IPS-18c (cell line): Measurements from ENCODE around the gene NEURL2.
"Not testable (repeated sequence)": the region's sequence is repeated elsewhere in the genome, so short reads cannot be mapped to it uniquely, and the experiment has no call there.

Experiments used
- H3K4me3 ChIP-seq: 2 replicates; pipeline ENCODE4 v1.7.0; 2013; ENCODE audit warnings: low read depth, mild to moderate bottlenecking, low read length, moderate library complexity; ENCODE audit not compliant: insufficient read depth
- H3K9me3 ChIP-seq: one replicate; pipeline ENCODE4 v1.6.1; 2013; ENCODE audit warnings: mild to moderate bottlenecking, low read length, moderate library complexity; ENCODE audit not compliant: control insufficient read depth, insufficient read depth

Gene NEURL2

GRCh38 chr20:45888681-45889080 is 2.3 kb downstream of the NEURL2 start:
- H3K9me3 ChIP-seq = no peaks in the 10 kb centered on the region
- no peak overlapping the region for H3K4me3 ChIP-seq

- Histone ChIP-seq H3K4me3 (no peak within 1 kb of the TSS), H3K9me3 (no peaks in the 10 kb centered on the region)
Measured at GRCh38 chr20:45887346-45887715, 3.7 kb downstream of the NEURL2 start, which contains the start of gene SPATA25. Gene SPATA25, minus strand, starts transcription at chr20:45887622. Its CDS starts 32 bp downstream, at chr20:45887590.

GRCh38 chr20:45886590-45887345 is 4.2 kb downstream of the NEURL2 start:
- no peaks in the 10 kb centered on the region for H3K9me3 ChIP-seq
- H3K4me3 ChIP-seq = no peak overlapping the region

DNA sequence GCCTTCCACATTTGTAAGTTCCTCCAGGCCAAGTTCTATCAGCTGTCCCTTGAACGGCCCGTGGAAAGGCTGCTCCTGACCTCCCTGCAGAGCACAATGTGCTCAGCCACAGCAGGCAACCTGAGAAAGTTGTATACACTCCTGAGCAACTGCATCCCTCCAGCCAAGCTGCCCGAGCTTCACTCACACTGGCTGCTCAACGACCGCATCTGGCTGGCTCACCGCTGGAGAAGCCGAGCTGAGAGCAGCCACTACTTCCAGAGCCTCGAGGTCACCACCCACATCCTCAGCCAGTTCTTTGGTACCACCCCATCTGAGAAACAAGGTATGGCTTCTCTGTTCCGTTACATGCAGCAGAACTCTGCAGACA is 7.9 kb downstream of the NEURL2 start:
- Histone ChIP-seq H3K4me3 (no peak overlapping the region), H3K9me3 (no peaks in the 10 kb centered on the region)

DNA sequence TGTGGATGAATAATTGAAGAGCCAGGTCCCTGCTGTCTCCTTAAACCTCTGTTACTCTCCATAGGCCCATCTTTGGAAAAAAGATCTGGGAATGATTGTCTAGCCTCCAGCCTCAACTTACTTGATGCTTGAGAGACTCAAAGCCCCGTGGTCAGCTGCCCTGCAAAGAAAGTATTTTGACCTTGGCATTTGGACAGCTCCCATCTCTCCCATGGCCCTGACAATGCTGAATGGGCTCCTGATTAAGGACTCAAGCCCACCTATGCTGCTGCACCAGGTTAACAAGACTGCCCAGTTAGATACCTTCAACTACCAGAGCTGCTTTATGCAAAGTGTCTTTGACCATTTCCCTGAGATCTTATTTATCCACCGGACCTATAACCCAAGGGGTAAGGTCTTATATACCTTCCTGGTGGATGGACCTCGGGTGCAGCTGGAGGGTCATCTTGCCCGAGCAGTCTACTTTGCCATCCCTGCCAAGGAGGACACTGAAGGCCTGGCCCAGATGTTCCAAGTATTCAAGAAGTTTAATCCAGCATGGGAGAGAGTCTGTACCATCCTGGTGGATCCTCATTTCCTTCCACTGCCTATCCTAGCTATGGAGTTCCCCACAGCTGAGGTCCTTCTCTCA is 8.4 kb downstream of the NEURL2 start:
- H3K9me3 ChIP-seq = no peaks in the 10 kb centered on the region
- no peak overlapping the region for H3K4me3 ChIP-seq

DNA sequence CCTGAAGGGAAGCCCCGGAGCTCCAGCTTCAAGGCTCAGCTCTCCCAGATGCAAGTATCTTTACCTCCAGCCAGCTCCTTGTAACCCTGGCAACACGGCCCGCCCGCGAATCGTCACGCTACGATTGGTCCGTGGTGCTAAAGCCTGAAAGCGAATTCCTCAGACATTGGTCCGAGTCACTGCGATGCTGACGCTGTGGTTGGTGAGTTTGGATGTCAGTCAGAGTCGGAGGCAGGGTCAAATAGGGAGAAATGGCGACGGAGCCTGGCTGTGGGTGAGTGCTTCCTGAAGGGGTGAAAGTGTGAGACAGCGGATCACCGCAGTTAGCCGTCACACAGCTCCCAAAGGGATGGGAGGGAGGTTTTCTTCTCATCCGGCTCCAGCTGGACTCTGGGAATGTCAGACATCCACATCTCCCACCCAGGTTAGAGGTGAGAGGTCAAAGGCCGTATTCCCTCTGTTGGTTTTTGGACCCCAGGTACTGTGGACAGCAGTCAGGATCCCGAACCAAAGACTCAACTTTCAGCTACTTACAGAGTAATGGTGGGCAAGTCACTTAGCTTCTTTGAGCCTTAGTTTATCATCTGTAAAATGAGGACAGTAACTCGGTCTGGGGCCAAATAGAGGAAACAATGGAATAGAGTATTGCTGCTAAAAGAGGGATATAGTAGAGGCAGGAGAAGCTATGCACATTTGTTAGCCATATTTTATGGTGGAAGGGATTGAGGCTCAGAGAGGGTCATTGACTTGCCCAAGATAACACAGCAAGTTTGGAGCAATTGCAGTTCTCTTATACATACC is 9.8 kb downstream of the NEURL2 start, which contains the start of gene ZSWIM1:
Gene ZSWIM1 (plus strand): TSS at position 240 of the 801 bp plus-strand sequence. CDS start 1,366 bp downstream, outside the sequence.
- H3K9me3 ChIP-seq = no peaks in the 10 kb centered on the region
- peak within 1 kb of the TSS; percentile 78 for H3K4me3 ChIP-seq

DNA sequence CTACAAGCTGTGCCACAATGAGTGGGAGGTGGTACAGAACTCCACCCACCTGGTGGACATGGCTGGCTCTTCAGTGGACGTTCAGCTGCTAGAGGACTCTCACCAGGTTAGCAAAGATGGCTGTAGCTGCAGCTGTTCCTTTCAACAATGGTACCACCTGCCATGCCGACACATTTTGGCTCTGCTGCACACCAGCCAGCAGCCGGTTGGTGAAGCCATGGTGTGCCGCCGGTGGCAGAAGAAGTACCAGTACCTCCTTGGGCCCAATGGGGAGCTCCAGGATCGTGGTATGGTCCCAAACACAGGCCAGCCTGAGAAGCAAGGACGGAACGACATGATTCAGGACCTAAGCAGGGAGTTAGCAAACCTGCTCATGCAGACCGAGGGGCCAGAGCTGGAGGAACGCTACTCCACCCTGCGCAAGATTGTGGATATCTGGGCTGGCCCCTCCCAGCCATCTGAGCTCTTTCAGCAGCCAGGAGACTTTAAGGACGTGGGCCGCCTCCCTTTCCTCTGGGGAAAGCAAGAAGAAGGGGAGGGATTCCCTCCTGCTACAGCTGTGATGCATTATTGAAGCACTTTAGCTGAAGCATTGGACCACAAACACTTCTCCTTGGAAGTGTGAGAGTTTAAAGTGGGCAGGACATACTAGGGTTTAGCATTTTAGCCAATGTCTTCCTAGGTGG is 12.8 kb downstream of the NEURL2 start:
- no peak overlapping the region; the same call in 1 of the 2 replicates for H3K4me3 ChIP-seq

DNA sequence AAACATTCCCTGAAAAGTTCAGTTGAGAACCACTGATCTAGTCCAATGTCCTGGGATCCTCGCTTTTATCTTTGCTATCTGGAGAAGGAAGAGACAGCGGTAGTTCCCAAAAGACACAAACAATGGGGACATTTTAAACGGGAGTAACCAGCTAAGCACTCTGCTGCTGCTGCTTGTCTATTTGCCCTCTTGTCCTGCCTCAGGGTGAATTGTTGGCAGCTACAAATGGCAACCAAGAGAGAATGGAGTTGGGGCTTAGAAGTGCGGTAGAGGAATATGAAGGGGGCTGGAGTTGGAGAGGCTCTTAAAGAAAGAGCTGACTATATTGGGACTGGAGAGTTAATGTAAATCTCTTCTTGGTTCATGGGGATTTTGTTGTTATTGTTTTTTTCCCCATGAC is 16.4 kb downstream of the NEURL2 start:
- no peaks in the 10 kb centered on the region for H3K9me3 ChIP-seq
- H3K4me3 ChIP-seq = no peak overlapping the region

More for the DNA sequence above, 12.8 kb downstream of the NEURL2 start:
- H3K9me3 ChIP-seq = no peaks in the 10 kb centered on the region

DNA sequence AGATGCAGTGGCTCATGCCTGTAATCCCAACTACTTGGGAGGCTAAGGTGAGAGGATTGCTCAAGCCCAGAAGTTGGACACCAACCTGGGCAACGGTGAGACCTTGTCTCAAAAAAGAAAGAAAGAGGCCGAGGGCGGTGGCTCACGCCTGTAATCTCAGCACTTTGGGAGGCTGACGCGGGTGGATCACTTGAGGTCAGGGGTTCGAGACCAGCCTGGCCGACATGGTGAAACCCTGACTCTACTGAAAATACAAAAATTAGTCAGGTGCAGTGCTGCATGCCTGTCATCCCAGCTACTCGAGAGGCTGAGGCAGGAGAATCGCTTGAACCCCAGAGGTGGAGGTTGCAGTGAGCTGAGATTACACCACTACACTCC is 16.9 kb downstream of the NEURL2 start:
- H3K9me3 ChIP-seq = not testable (repeated sequence)

GRCh38 chr20:45873409-45874103 is 17.5 kb downstream of the NEURL2 start:
- Histone ChIP-seq H3K9me3 (no peaks in the 10 kb centered on the region), H3K4me3 (no peak overlapping the region)

More for the DNA sequence above, 16.9 kb downstream of the NEURL2 start:
- H3K4me3 ChIP-seq = not testable (repeated sequence)

DNA sequence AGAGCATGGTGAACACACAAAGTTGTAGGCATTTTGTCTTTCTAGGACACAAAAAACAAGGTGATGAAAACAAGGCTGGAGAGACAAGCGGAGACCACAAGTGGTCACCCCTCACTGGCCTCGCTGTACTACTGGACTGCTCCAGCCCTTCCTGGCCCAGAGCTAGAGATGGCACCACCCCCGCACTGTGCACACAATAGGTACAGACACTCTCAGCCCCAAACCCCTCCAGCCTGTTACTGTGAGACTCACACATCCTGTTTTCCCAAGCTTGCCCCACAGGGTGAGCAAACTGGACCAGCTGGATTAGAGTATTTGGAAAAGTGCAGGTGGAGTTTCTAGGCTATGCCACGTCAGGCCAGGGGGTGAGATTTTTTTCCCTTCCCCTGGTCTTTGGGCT is 18.4 kb downstream of the NEURL2 start:
- H3K4me3 ChIP-seq = no peak overlapping the region
- H3K9me3 ChIP-seq = no peaks in the 10 kb centered on the region

DNA sequence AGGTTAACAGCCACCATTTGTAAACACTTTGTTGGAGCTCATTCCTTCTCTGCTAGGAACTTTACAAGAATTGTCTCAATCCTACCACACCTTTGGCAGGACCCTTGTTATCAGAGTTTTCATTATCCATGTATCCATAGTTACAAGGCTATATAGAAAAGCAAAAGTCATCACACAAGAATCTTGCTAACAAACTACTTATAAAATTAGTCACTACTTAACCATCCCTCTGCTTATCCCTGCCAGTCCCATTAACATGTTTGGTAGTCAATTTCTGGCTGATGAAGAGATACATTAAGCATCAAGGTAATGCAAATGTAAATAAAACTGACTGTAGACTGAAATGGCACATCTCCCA is 23.2 kb downstream of the NEURL2 start:
- H3K4me3 ChIP-seq = no peak overlapping the region
- H3K9me3 ChIP-seq = peaks cover 2% of the 10 kb centered on the region

GRCh38 chr20:45867136-45867818 is 23.7 kb downstream of the NEURL2 start:
- H3K4me3 ChIP-seq = no peak overlapping the region
- peaks cover 2% of the 10 kb centered on the region for H3K9me3 ChIP-seq

DNA sequence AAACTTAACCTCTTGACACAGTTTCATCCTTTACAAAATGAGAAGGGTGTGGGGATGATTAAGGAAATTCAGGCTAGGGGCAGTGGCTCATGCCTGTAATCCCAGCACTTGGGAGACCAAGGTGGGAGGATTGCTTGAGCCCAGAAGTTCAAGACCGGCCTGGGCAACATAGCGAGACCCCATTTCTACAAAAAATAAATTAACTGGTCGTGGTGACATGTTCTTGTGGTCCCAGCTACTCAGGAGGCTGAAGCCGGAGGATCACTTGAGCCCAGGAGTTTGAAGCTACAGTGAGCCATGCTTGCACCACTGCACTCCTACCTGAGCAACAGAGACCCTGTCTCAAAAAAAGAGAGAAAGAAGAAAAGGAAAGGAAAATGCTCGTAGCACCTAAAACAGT is 24.6 kb downstream of the NEURL2 start:
- Histone ChIP-seq H3K9me3 (peaks cover 2% of the 10 kb centered on the region), H3K4me3 (no peak overlapping the region)

- Histone ChIP-seq H3K9me3 (peaks cover 2% of the 10 kb centered on the region), H3K4me3 (no peak overlapping the region)
Measured at GRCh38 chr20:45863543-45864470, 27.2 kb downstream of the NEURL2 start.
